ENCODE data around the gene PRELID1.

- TF ChIP-seq CTCF (IDR thresholded peaks at IDR 0.05; ENCODE audit: insufficient read depth, low read depth, low read length) = no peak
- TF ChIP-seq EZH2 (IDR thresholded peaks at IDR 0.05; ENCODE audit: insufficient read depth, low read length) = no peak
Observed at GRCh38 chr5:177350776-177351391, 47.3 kb downstream of the PRELID1 start.

Measured in astrocyte (in vitro differentiated cells and primary cell).